ENCODE results near the gene ZNF90. TPM values are rescaled to one million over a fixed set of nuclear protein-coding genes. Genes with fewer than 3 reads are reported as not detected.
"Not testable (repeated sequence)": the region's sequence is repeated elsewhere in the genome, so short reads cannot be mapped to it uniquely, and the experiment has no call there.

The ZNF90 gene
- total RNA-seq, 1 experiment from 2014 or later, result not detected

- Histone ChIP-seq H3K27ac (ENCODE audit: low read length) (no peak overlapping the region), H2AFZ (ENCODE audit: low read length) (no peak overlapping the region), H3K4me2 (ENCODE audit: low read length) (no peak overlapping the region), H3K27me3 (ENCODE audit: low read length) (no peaks in the 10 kb centered on the region), H3K79me2 (ENCODE audit: low read length) (no peaks in the 10 kb centered on the region), H3K9me3 (ENCODE audit: low read length) (peaks cover 14% of the 10 kb centered on the region; the same call in 1 of the 2 replicates), H3K9me2 (replicated peaks; ENCODE audit: low read length) (no peaks in the 10 kb centered on the region), H3F3A (ENCODE audit: low read length, unreplicated experiment) (no peaks in the 10 kb centered on the region), H3K4me1 (ENCODE audit: insufficient read depth, low read length) (no peaks in the 10 kb centered on the region), H3K36me3 (ENCODE audit: low read depth, low read length) (no peaks in the 10 kb centered on the region), H4K20me1 (ENCODE audit: low read length) (no peaks in the 10 kb centered on the region), H3K4me3 (ENCODE audit: low read length) (no peak overlapping the region), H3K9ac (ENCODE audit: low read length) (no peak overlapping the region)
- DNase-seq (no peak), ATAC-seq (no peak)
- BruUV-seq (replicated peaks), result no TSS peak
- POLR2A ChIA-PET (ENCODE audit: unreplicated experiment), result no interaction called here
- TF ChIP-seq CTCF (conservative IDR thresholded peaks at IDR 0.05; ENCODE audit: low read depth, low read length) (no peak), EZH2phosphoT487 (IDR thresholded peaks at IDR 0.05; ENCODE audit: borderline replicate concordance, low read length) (no peak), EZH2 (IDR thresholded peaks at IDR 0.05; ENCODE audit: low read length, unreplicated experiment) (no peak)
- CTCF ChIA-PET, result no interaction called here
- intact Hi-C loops (cut with micrococcal nuclease), result no loop called here
Observed at GRCh38 chr19:20044663-20045062, 33.1 kb upstream of the ZNF90 start.

- ATAC-seq; H3K27me3 ChIP-seq (ENCODE audit: low read length); H3K4me2 ChIP-seq (ENCODE audit: low read length); intact Hi-C loops (cut with micrococcal nuclease); H3K9ac ChIP-seq (ENCODE audit: low read length); H3K4me1 ChIP-seq (ENCODE audit: insufficient read depth, low read length); H3K79me2 ChIP-seq (ENCODE audit: low read length); H3F3A ChIP-seq (ENCODE audit: low read length, unreplicated experiment); H3K9me2 ChIP-seq (replicated peaks; ENCODE audit: low read length); CTCF ChIA-PET; DNase-seq; BruUV-seq (replicated peaks); H2AFZ ChIP-seq (ENCODE audit: low read length); H3K36me3 ChIP-seq (ENCODE audit: low read depth, low read length); H4K20me1 ChIP-seq (ENCODE audit: low read length); POLR2A ChIA-PET (ENCODE audit: unreplicated experiment); H3K4me3 ChIP-seq (ENCODE audit: low read length); H3K27ac ChIP-seq (ENCODE audit: low read length): not testable (repeated sequence)
- H3K9me3 ChIP-seq (ENCODE audit: low read length), result peaks cover 14% of the 10 kb centered on the region; the same call in 1 of the 2 replicates
Observed at GRCh38 chr19:20045742-20046141, 32.1 kb upstream of the ZNF90 start.

- POLR2A ChIA-PET (ENCODE audit: unreplicated experiment), result no interaction called here
- H3K9me3 ChIP-seq (ENCODE audit: low read length), result peaks cover 15% of the 10 kb centered on the region; the same call in 1 of the 2 replicates
- no peaks in the 10 kb centered on the region for H3K79me2 ChIP-seq (ENCODE audit: low read length)
- DNase-seq (peak; percentile 49), ATAC-seq (peak; percentile 18; the same call in 1 of the 2 replicates)
- peak overlapping the region; percentile 50 for H3K4me3 ChIP-seq (ENCODE audit: low read length)
- H3K36me3 ChIP-seq (ENCODE audit: low read depth, low read length), result no peaks in the 10 kb centered on the region; the same call in 1 of the 2 replicates
- intact Hi-C loops (cut with micrococcal nuclease), result no loop called here
- H4K20me1 ChIP-seq (ENCODE audit: low read length), result no peaks in the 10 kb centered on the region
- TF ChIP-seq CTCF (conservative IDR thresholded peaks at IDR 0.05; ENCODE audit: low read depth, low read length), result no peak
- TF ChIP-seq EZH2phosphoT487 (IDR thresholded peaks at IDR 0.05; ENCODE audit: borderline replicate concordance, low read length), result no peak
- TF ChIP-seq EZH2 (IDR thresholded peaks at IDR 0.05; ENCODE audit: low read length, unreplicated experiment), result no peak
- CTCF ChIA-PET, result no interaction called here
- no peaks in the 10 kb centered on the region for H3K27me3 ChIP-seq (ENCODE audit: low read length)
- no peaks in the 10 kb centered on the region for H3F3A ChIP-seq (ENCODE audit: low read length, unreplicated experiment)
- peak overlapping the region; percentile 53; the same call in 1 of the 2 replicates for H2AFZ ChIP-seq (ENCODE audit: low read length)
- H3K9ac ChIP-seq (ENCODE audit: low read length), result no peak overlapping the region
- H3K27ac ChIP-seq (ENCODE audit: low read length), result no peak overlapping the region
- peak overlapping the region; percentile 34 for H3K4me2 ChIP-seq (ENCODE audit: low read length)
- no TSS peak for BruUV-seq (replicated peaks)
- H3K9me2 ChIP-seq (replicated peaks; ENCODE audit: low read length), result no peaks in the 10 kb centered on the region
- H3K4me1 ChIP-seq (ENCODE audit: insufficient read depth, low read length), result no peaks in the 10 kb centered on the region
Observed at GRCh38 chr19:20051841-20052768, 25.7 kb upstream of the ZNF90 start.

GRCh38 chr19:20058738-20059137, 19.1 kb upstream of the ZNF90 start:
- DNase-seq; ATAC-seq; H3K9me2 ChIP-seq (replicated peaks; ENCODE audit: low read length); H3K27me3 ChIP-seq (ENCODE audit: low read length); H2AFZ ChIP-seq (ENCODE audit: low read length); H3K4me2 ChIP-seq (ENCODE audit: low read length); CTCF ChIA-PET; H3F3A ChIP-seq (ENCODE audit: low read length, unreplicated experiment); BruUV-seq (replicated peaks); intact Hi-C loops (cut with micrococcal nuclease); H3K9ac ChIP-seq (ENCODE audit: low read length); H3K36me3 ChIP-seq (ENCODE audit: low read depth, low read length); POLR2A ChIA-PET (ENCODE audit: unreplicated experiment); H3K79me2 ChIP-seq (ENCODE audit: low read length); H3K4me3 ChIP-seq (ENCODE audit: low read length); H3K4me1 ChIP-seq (ENCODE audit: insufficient read depth, low read length); H4K20me1 ChIP-seq (ENCODE audit: low read length); H3K9me3 ChIP-seq (ENCODE audit: low read length); H3K27ac ChIP-seq (ENCODE audit: low read length): not testable (repeated sequence)
